Lower lobe of right lung (tissue), 2 donors: Measurements from ENCODE around the gene YARS1. TPM values are rescaled to one million over a fixed set of nuclear protein-coding genes. Genes with fewer than 3 reads are reported as not detected.

ENCODE experiments used
- ATAC-seq, 2 donors: fragments of 200-7000 bp; cut with Tn5 transposase; one replicate each; pipeline ENCODE4 v1.9.1; 2020 to 2022; ENCODE audit warnings: mild to moderate bottlenecking in 2 of 2, moderate library complexity in 2 of 2
- DNase-seq: peaks from one replicate; pipeline ENCODE4 v3.0.0-alpha.2; 2020
- H3K27ac ChIP-seq: fragments of 200-600 bp; one replicate; pipeline ENCODE4 v1.8.0; 2022
- H3K27me3 ChIP-seq: fragments of 200-600 bp; one replicate; pipeline ENCODE4 v1.8.0; 2022; ENCODE audit warnings: low read depth
- H3K36me3 ChIP-seq: fragments of 200-600 bp; one replicate; pipeline ENCODE4 v1.8.0; 2022; ENCODE audit warnings: mild to moderate bottlenecking
- H3K4me1 ChIP-seq: fragments of 200-600 bp; one replicate; pipeline ENCODE4 v1.8.0; 2022
- H3K4me3 ChIP-seq: fragments of 200-600 bp; one replicate; pipeline ENCODE4 v1.8.0; 2022; ENCODE audit warnings: mild to moderate bottlenecking
- H3K9me3 ChIP-seq: fragments of 200-600 bp; one replicate; pipeline ENCODE4 v1.8.0; 2022
- CTCF ChIP-seq: fragments of 200-600 bp; IDR thresholded peaks from one replicate; pipeline ENCODE4 v1.8.0; 2022; ENCODE audit warnings: antibody characterized with exemption, mild to moderate bottlenecking
- intact Hi-C: fragments of 100-400 bp; cut with DNase I; formaldehyde crosslinking; loops from one replicate; pipeline ENCODE4 v1.11.0; 2022
- total RNA-seq: library from RNA; stranded (reverse); fragmentation: NEBNext Ultra II Directional; extraction: Animal tissue kit (Norgen Biotek cat#: 25700); gene quantifications from one replicate; pipeline ENCODE4 v1.2.1, GENCODE V29; 2021
- donor health status: DM: no; HTN: yes; CAD: no; lungs with severe emphysema.

The YARS1 gene
- total RNA-seq, 1 donor from 2014 or later, result 96.7 TPM

- no peak for ATAC-seq
- Histone ChIP-seq H3K27ac (no peak overlapping the region), H3K27me3 (no peaks in the 10 kb centered on the region), H3K9me3 (no peaks in the 10 kb centered on the region), H3K36me3 (peaks cover 78% of the 10 kb centered on the region), H3K4me3 (no peak overlapping the region), H3K4me1 (no peaks in the 10 kb centered on the region)
- intact Hi-C loops, result no loop called here
- DNase-seq, result no peak
- no peak for TF ChIP-seq CTCF
Measured at GRCh38 chr1:32855861-32856617, 38.9 kb upstream of the YARS1 start.

- ATAC-seq (no peak), DNase-seq (no peak)
- intact Hi-C loops, result no loop called here
- H3K27me3 ChIP-seq, result no peaks in the 10 kb centered on the region
- no peak overlapping the region for H3K4me3 ChIP-seq
- peaks cover 59% of the 10 kb centered on the region for H3K36me3 ChIP-seq
- TF ChIP-seq CTCF, result no peak
- no peaks in the 10 kb centered on the region for H3K4me1 ChIP-seq
- no peak overlapping the region for H3K27ac ChIP-seq
- peaks cover 6% of the 10 kb centered on the region for H3K9me3 ChIP-seq
Measured at GRCh38 chr1:32848354-32849063, 31.4 kb upstream of the YARS1 start.

- ATAC-seq (no peak), DNase-seq (no peak)
- intact Hi-C loops, result no loop called here
- no peaks in the 10 kb centered on the region for H3K27me3 ChIP-seq
- H3K4me1 ChIP-seq, result no peaks in the 10 kb centered on the region
- no peak overlapping the region for H3K27ac ChIP-seq
- H3K4me3 ChIP-seq, result no peak overlapping the region
- H3K36me3 ChIP-seq, result peaks cover 95% of the 10 kb centered on the region
- no peak for TF ChIP-seq CTCF
- no peaks in the 10 kb centered on the region for H3K9me3 ChIP-seq
Measured at GRCh38 chr1:32831878-32832277, 14.7 kb upstream of the YARS1 start.

- Histone ChIP-seq H3K4me3 (no peak overlapping the region), H3K4me1 (no peaks in the 10 kb centered on the region), H3K27ac (no peak overlapping the region), H3K9me3 (no peaks in the 10 kb centered on the region), H3K36me3 (peaks cover 99% of the 10 kb centered on the region), H3K27me3 (no peaks in the 10 kb centered on the region)
- peak in 1 of 2 donors; percentile 87 for ATAC-seq
- no peak for DNase-seq
- TF ChIP-seq CTCF, result no peak
- intact Hi-C loops, result no loop called here
Measured at GRCh38 chr1:32830092-32830852, 13.1 kb upstream of the YARS1 start.

GRCh38 chr1:32828341-32828740, 11.2 kb upstream of the YARS1 start:
- H3K4me3 ChIP-seq, result no peak overlapping the region

More at GRCh38 chr1:32828341-32828740, 11.2 kb upstream of the YARS1 start:
- Histone ChIP-seq H3K27ac (no peak overlapping the region), H3K36me3 (peaks cover 80% of the 10 kb centered on the region), H3K4me1 (no peaks in the 10 kb centered on the region), H3K27me3 (no peaks in the 10 kb centered on the region), H3K9me3 (no peaks in the 10 kb centered on the region)
- no peak for TF ChIP-seq CTCF
- intact Hi-C loops, result no loop called here
- ATAC-seq (no peak), DNase-seq (no peak)
